Loucy (cell line): ENCODE results near the gene AGAP1.

Experiments used
- H2AFZ ChIP-seq: fragments of 200-600 bp; sonication (generic); 2 replicates; pipeline ENCODE4 v1.6.0; 2016; ENCODE audit warnings: antibody characterized with exemption, mild to moderate bottlenecking, low read length, moderate library complexity
- H3F3A ChIP-seq: fragments of 200-600 bp; 2 replicates; pipeline ENCODE4 v1.6.0; 2016; ENCODE audit warnings: antibody characterized with exemption, low read depth, mild to moderate bottlenecking
- H3K27me3 ChIP-seq: fragments of 200-600 bp; sonication (generic); 2 replicates; pipeline ENCODE4 v1.6.1; 2014; ENCODE audit warnings: low read length, mild to moderate bottlenecking; ENCODE audit not compliant: insufficient read depth, poor library complexity, severe bottlenecking
- H3K36me3 ChIP-seq: fragments of 200-600 bp; sonication (generic); 2 replicates; pipeline ENCODE4 v1.6.1; 2016; ENCODE audit warnings: low read length; ENCODE audit not compliant: insufficient read depth
- H3K4me1 ChIP-seq: fragments of 200-600 bp; sonication (generic); 2 replicates; pipeline ENCODE4 v1.5.1; 2014; ENCODE audit warnings: low read length, mild to moderate bottlenecking; ENCODE audit not compliant: insufficient read depth, poor library complexity, severe bottlenecking
- H3K4me2 ChIP-seq: fragments of 200-600 bp; sonication (generic); 2 replicates; pipeline ENCODE4 v1.6.0; 2014; ENCODE audit warnings: antibody characterized with exemption, low read length, low read depth, mild to moderate bottlenecking; ENCODE audit not compliant: poor library complexity, severe bottlenecking
- H3K4me3 ChIP-seq: fragments of 200-600 bp; sonication (generic); 2 replicates; pipeline ENCODE4 v1.5.1; 2014; ENCODE audit warnings: low read length, mild to moderate bottlenecking, mixed read lengths; ENCODE audit not compliant: poor library complexity, severe bottlenecking
- H3K79me2 ChIP-seq: fragments of 200-600 bp; sonication (generic); 2 replicates; pipeline ENCODE4 v1.6.1; 2014; ENCODE audit warnings: low read length; ENCODE audit not compliant: insufficient read depth
- H3K9ac ChIP-seq: fragments of 200-600 bp; sonication (generic); 2 replicates; pipeline ENCODE4 v1.6.0; 2014; ENCODE audit warnings: mild to moderate bottlenecking, low read depth, low read length, moderate library complexity; ENCODE audit not compliant: poor library complexity, severe bottlenecking
- H3K9me2 ChIP-seq: fragments of 200-600 bp; sonication (generic); replicated peaks from 2 replicates; pipeline ENCODE4 v1.6.1; 2016; ENCODE audit warnings: low read depth, low read length, mixed read lengths
- H3K9me3 ChIP-seq: fragments of 200-600 bp; sonication (generic); 2 replicates; pipeline ENCODE4 v1.6.1; 2014; ENCODE audit warnings: mild to moderate bottlenecking, antibody characterized with exemption, low read length, low read depth; ENCODE audit not compliant: insufficient read depth
- H4K20me1 ChIP-seq: fragments of 200-600 bp; sonication (generic); 2 replicates; pipeline ENCODE4 v1.6.0; 2014; ENCODE audit warnings: antibody characterized with exemption, low read length, mild to moderate bottlenecking; ENCODE audit not compliant: insufficient read depth, poor library complexity, severe bottlenecking
- CTCF ChIP-seq: fragments of 200-600 bp; sonication (generic); conservative IDR thresholded peaks from 2 replicates; pipeline ENCODE4 v1.5.1; 2014; ENCODE audit warnings: mild to moderate bottlenecking, antibody characterized with exemption, low read length
- EZH2phosphoT487 ChIP-seq: fragments of 200-600 bp; IDR thresholded peaks from 2 replicates; pipeline ENCODE4 v1.6.1; 2018; ENCODE audit warnings: antibody characterized with exemption, mild to moderate bottlenecking, moderate library complexity, borderline replicate concordance

Gene AGAP1

GRCh38 chr2:236113948-236114347, 620.1 kb downstream of the AGAP1 start:
- Histone ChIP-seq H3K4me1 (no peaks in the 10 kb centered on the region), H3K4me3 (no peak overlapping the region), H3K9me3 (no peaks in the 10 kb centered on the region), H3K4me2 (no peak overlapping the region), H3K79me2 (no peaks in the 10 kb centered on the region), H4K20me1 (no peaks in the 10 kb centered on the region), H3F3A (no peaks in the 10 kb centered on the region), H3K36me3 (no peaks in the 10 kb centered on the region), H3K9me2 (no peaks in the 10 kb centered on the region), H3K27me3 (no peaks in the 10 kb centered on the region), H2AFZ (no peak overlapping the region), H3K9ac (no peak overlapping the region)
- TF ChIP-seq CTCF (no peak), EZH2phosphoT487 (no peak)

- H3F3A ChIP-seq = no peaks in the 10 kb centered on the region
- no peak overlapping the region for H3K4me2 ChIP-seq
- H3K4me1 ChIP-seq = no peaks in the 10 kb centered on the region
- H3K36me3 ChIP-seq = no peaks in the 10 kb centered on the region
- no peak for TF ChIP-seq CTCF
- no peak for TF ChIP-seq EZH2phosphoT487
- H4K20me1 ChIP-seq = no peaks in the 10 kb centered on the region
- no peak overlapping the region for H2AFZ ChIP-seq
- no peaks in the 10 kb centered on the region for H3K27me3 ChIP-seq
- H3K9ac ChIP-seq = no peak overlapping the region
- no peaks in the 10 kb centered on the region for H3K9me2 ChIP-seq
- no peak overlapping the region for H3K4me3 ChIP-seq
- no peaks in the 10 kb centered on the region for H3K79me2 ChIP-seq
- H3K9me3 ChIP-seq = no peaks in the 10 kb centered on the region
Observed at GRCh38 chr2:236114959-236115358, 621.1 kb downstream of the AGAP1 start.

GRCh38 chr2:236117401-236117800, 623.6 kb downstream of the AGAP1 start:
- TF ChIP-seq EZH2phosphoT487 (no peak), CTCF (no peak)
- Histone ChIP-seq H4K20me1 (no peaks in the 10 kb centered on the region), H3K36me3 (no peaks in the 10 kb centered on the region; the same call in 1 of the 2 replicates), H3K4me3 (no peak overlapping the region), H2AFZ (no peak overlapping the region), H3F3A (no peaks in the 10 kb centered on the region), H3K79me2 (no peaks in the 10 kb centered on the region), H3K4me2 (no peak overlapping the region), H3K9me2 (no peaks in the 10 kb centered on the region), H3K9ac (no peak overlapping the region), H3K27me3 (no peaks in the 10 kb centered on the region), H3K4me1 (no peaks in the 10 kb centered on the region), H3K9me3 (no peaks in the 10 kb centered on the region)
